ENCODE measurements around the gene RAD23A.

DNA sequence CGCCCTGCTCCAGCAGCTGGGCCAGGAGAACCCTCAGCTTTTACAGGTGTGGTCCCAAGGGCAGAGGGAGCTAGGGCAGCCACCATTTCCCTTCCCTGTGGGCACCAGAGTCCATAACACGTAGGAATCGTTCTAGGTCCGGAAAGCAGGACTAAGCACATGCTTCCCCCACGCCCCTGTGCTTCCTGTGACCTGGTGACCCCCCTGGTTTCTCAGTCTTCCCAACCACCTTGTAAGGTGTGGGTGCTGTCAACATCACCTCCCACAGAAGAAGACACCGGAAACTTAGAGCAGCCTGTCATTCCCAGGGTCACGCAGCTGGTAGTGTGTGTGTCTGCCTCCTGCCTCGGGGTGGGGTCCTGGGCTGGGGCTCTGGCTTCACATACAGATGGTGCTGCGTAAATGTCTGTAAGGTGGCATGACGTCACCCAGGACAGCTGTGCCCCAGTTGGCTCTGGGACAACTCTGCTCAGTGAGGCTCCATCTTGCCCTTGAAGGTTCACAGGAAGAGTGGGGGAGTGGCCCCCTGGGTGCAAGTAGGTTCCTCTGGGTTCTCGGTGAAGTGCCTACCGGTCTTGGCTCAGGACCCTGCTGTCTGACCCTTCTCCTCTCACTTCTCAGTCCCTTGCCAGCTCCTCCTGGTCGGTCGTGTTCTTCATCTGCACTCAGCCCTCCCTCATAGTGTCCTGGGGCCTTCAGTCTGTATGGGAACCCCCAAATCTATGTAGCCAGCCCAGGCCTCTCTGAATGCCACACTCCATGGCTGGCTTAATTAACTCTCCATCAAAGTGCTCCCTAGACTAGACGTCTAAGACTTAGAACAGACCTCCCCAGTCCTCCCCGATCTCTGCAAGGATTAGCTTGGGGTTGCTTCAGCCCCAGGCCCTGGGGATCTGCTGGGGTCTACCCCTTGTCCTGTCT lies 4.0 kb downstream of the RAD23A start:
- TF ChIP-seq SIN3A (IDR thresholded peaks at IDR 0.05; ENCODE audit: low read depth, low read length) (no peak), EZH2 (IDR thresholded peaks at IDR 0.05; ENCODE audit: borderline replicate concordance, control insufficient read depth, low read depth, low read length) (no peak), ETV6 (conservative IDR thresholded peaks at IDR 0.05 in 1 of 2, IDR thresholded peaks at IDR 0.05 in 1 of 2; ENCODE audit: borderline replicate concordance in 1 of 2, low read depth in 1 of 2) (no peak), SIX5 (IDR thresholded peaks at IDR 0.05; ENCODE audit: low read depth, low read length, severe bottlenecking) (no peak), KAT2A (conservative IDR thresholded peaks at IDR 0.05; ENCODE audit: control insufficient read depth, low read depth, low read length) (no peak), MEF2A (IDR thresholded peaks at IDR 0.05; ENCODE audit: insufficient read depth, low read depth, low read length) (no peak), YY1 (IDR thresholded peaks at IDR 0.05; ENCODE audit: low read depth, low read length) (no peak), POLR2AphosphoS5 (IDR thresholded peaks at IDR 0.05; ENCODE audit: low read length) (no peak)
- TF ChIP-seq, protein P1, sequence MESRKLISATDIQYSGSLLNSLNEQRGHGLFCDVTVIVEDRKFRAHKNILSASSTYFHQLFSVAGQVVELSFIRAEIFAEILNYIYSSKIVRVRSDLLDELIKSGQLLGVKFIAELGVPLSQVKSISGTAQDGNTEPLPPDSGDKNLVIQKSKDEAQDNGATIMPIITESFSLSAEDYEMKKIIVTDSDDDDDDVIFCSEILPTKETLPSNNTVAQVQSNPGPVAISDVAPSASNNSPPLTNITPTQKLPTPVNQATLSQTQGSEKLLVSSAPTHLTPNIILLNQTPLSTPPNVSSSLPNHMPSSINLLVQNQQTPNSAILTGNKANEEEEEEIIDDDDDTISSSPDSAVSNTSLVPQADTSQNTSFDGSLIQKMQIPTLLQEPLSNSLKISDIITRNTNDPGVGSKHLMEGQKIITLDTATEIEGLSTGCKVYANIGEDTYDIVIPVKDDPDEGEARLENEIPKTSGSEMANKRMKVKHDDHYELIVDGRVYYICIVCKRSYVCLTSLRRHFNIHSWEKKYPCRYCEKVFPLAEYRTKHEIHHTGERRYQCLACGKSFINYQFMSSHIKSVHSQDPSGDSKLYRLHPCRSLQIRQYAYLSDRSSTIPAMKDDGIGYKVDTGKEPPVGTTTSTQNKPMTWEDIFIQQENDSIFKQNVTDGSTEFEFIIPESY (IDR thresholded peaks at IDR 0.05) = no peak
- TF ChIP-seq, protein P2, sequence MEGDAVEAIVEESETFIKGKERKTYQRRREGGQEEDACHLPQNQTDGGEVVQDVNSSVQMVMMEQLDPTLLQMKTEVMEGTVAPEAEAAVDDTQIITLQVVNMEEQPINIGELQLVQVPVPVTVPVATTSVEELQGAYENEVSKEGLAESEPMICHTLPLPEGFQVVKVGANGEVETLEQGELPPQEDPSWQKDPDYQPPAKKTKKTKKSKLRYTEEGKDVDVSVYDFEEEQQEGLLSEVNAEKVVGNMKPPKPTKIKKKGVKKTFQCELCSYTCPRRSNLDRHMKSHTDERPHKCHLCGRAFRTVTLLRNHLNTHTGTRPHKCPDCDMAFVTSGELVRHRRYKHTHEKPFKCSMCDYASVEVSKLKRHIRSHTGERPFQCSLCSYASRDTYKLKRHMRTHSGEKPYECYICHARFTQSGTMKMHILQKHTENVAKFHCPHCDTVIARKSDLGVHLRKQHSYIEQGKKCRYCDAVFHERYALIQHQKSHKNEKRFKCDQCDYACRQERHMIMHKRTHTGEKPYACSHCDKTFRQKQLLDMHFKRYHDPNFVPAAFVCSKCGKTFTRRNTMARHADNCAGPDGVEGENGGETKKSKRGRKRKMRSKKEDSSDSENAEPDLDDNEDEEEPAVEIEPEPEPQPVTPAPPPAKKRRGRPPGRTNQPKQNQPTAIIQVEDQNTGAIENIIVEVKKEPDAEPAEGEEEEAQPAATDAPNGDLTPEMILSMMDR (IDR thresholded peaks at IDR 0.05 in 2 of 3, conservative IDR thresholded peaks at IDR 0.05 in 1 of 3; ENCODE audit: control insufficient read depth in 2 of 3, extremely low read depth in 1 of 3, insufficient read depth in 1 of 3, low read depth in 3 of 3, low read length in 3 of 3) = no peak
- TF ChIP-seq, protein P3, sequence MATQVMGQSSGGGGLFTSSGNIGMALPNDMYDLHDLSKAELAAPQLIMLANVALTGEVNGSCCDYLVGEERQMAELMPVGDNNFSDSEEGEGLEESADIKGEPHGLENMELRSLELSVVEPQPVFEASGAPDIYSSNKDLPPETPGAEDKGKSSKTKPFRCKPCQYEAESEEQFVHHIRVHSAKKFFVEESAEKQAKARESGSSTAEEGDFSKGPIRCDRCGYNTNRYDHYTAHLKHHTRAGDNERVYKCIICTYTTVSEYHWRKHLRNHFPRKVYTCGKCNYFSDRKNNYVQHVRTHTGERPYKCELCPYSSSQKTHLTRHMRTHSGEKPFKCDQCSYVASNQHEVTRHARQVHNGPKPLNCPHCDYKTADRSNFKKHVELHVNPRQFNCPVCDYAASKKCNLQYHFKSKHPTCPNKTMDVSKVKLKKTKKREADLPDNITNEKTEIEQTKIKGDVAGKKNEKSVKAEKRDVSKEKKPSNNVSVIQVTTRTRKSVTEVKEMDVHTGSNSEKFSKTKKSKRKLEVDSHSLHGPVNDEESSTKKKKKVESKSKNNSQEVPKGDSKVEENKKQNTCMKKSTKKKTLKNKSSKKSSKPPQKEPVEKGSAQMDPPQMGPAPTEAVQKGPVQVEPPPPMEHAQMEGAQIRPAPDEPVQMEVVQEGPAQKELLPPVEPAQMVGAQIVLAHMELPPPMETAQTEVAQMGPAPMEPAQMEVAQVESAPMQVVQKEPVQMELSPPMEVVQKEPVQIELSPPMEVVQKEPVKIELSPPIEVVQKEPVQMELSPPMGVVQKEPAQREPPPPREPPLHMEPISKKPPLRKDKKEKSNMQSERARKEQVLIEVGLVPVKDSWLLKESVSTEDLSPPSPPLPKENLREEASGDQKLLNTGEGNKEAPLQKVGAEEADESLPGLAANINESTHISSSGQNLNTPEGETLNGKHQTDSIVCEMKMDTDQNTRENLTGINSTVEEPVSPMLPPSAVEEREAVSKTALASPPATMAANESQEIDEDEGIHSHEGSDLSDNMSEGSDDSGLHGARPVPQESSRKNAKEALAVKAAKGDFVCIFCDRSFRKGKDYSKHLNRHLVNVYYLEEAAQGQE (IDR thresholded peaks at IDR 0.05; ENCODE audit: low read depth, low read length) = no peak
- TF ChIP-seq, protein P4, sequence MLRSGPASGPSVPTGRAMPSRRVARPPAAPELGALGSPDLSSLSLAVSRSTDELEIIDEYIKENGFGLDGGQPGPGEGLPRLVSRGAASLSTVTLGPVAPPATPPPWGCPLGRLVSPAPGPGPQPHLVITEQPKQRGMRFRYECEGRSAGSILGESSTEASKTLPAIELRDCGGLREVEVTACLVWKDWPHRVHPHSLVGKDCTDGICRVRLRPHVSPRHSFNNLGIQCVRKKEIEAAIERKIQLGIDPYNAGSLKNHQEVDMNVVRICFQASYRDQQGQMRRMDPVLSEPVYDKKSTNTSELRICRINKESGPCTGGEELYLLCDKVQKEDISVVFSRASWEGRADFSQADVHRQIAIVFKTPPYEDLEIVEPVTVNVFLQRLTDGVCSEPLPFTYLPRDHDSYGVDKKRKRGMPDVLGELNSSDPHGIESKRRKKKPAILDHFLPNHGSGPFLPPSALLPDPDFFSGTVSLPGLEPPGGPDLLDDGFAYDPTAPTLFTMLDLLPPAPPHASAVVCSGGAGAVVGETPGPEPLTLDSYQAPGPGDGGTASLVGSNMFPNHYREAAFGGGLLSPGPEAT (IDR thresholded peaks at IDR 0.05; ENCODE audit: low read depth) = no peak

Measured in GM12878 (cell line).